H1 (cell line): Measurements from ENCODE around the gene CKB. TPM values are rescaled to one million over a fixed set of nuclear protein-coding genes. Genes with fewer than 3 reads are reported as not detected.

Experiments used
- CTCF ChIA-PET: fragments of 300-600 bp; sonication (Branson Sonifier 250); formaldehyde crosslinking; loops from one replicate; lab custom pipeline; 2021; ENCODE audit not compliant: partially characterized antibody; lab: Charles Lee
- POLR2A ChIA-PET: fragments of 300-600 bp; sonication (Branson Sonifier 250); formaldehyde crosslinking; loops from one replicate; lab custom pipeline; 2021; ENCODE audit warnings: inconsistent platforms; ENCODE audit not compliant: partially characterized antibody; lab: Charles Lee
- DNase-seq, 2 experiments: peaks; one replicate each; pipeline versions ENCODE4 v3.0.0 to v3.0.0-alpha.2; 2010 to 2022; ENCODE audit warnings: low spot score in 2 of 2, low read depth in 1 of 2, mixed read lengths in 1 of 2
- FAIRE-seq: peaks from 2 replicates; lab custom pipeline; 2011; peaks lifted over from hg19 to GRCh38; lab: Jason Lieb, UNC
- H2AFZ ChIP-seq: 2 replicates; pipeline ENCODE4 v1.8.1; 2012; ENCODE audit warnings: low read length, inconsistent platforms
- H2AK5ac ChIP-seq: 2 replicates; pipeline ENCODE4 v1.6.1; 2013; ENCODE audit warnings: low read depth, low read length
- H2BK120ac ChIP-seq: replicated peaks from 2 replicates; pipeline ENCODE3; 2013; ENCODE audit warnings: low read depth, low read length, inconsistent platforms
- H2BK12ac ChIP-seq: 2 replicates; pipeline ENCODE4 v1.6.1; 2013; ENCODE audit warnings: low read depth, low read length
- H2BK15ac ChIP-seq: 2 replicates; pipeline ENCODE4 v1.6.1; 2013; ENCODE audit warnings: low read length
- H2BK20ac ChIP-seq: 2 replicates; pipeline ENCODE4 v1.6.1; 2013; ENCODE audit warnings: low read length
- H2BK5ac ChIP-seq: 2 replicates; pipeline ENCODE4 v1.6.1; 2013; ENCODE audit warnings: low read depth, low read length
- H3K14ac ChIP-seq: 2 replicates; pipeline ENCODE4 v1.6.1; 2013; ENCODE audit warnings: inconsistent platforms; ENCODE audit not compliant: insufficient read length
- H3K18ac ChIP-seq: 2 replicates; pipeline ENCODE4 v1.6.1; 2013; ENCODE audit warnings: low read length; ENCODE audit errors: extremely low read depth
- H3K23ac ChIP-seq: 2 replicates; pipeline ENCODE4 v1.6.1; 2013; ENCODE audit warnings: inconsistent platforms; ENCODE audit not compliant: insufficient read length
- H3K23me2 ChIP-seq: 2 replicates; pipeline ENCODE4 v1.6.1; 2013; ENCODE audit warnings: low read depth, low read length
- H3K27ac ChIP-seq: 2 replicates; pipeline ENCODE4 v1.6.1; 2011; ENCODE audit warnings: low read depth, low read length, inconsistent platforms
- H3K27me3 ChIP-seq, 4 experiments: replicated peaks in 1 of 4; 1 replicate in 1 of 4; 2 replicates in 3 of 4; pipeline versions ENCODE4 v1.6.1 to v1.8.1; 2011 to 2013; ENCODE audit warnings: low read length in 3 of 4, mild to moderate bottlenecking in 3 of 4, inconsistent platforms in 2 of 4, mixed read lengths in 2 of 4, moderate library complexity in 1 of 4; ENCODE audit not compliant: control insufficient read depth in 3 of 4, insufficient read depth in 3 of 4; ENCODE audit errors: extremely low read depth in 1 of 4
- H3K36me3 ChIP-seq, 4 experiments: 2 replicates each; pipeline versions ENCODE4 v1.6.1 to v1.8.1; 2011 to 2013; ENCODE audit warnings: mild to moderate bottlenecking in 4 of 4, low read length in 3 of 4, moderate library complexity in 2 of 4, control low read depth in 1 of 4, inconsistent platforms in 1 of 4; ENCODE audit not compliant: insufficient read depth in 4 of 4, control insufficient read depth in 2 of 4
- H3K4ac ChIP-seq: replicated peaks from 2 replicates; pipeline ENCODE3; 2013; ENCODE audit warnings: low read length, low read depth, mixed read lengths, inconsistent platforms; ENCODE audit not compliant: insufficient read length
- H3K4me1 ChIP-seq, 4 experiments: replicated peaks in 1 of 4; 1 replicate in 1 of 4; 2 replicates in 3 of 4; pipeline versions ENCODE4 v1.6.1 to v1.8.1; 2011 to 2013; ENCODE audit warnings: low read length in 3 of 4, inconsistent platforms in 2 of 4, mixed read lengths in 1 of 4; ENCODE audit not compliant: insufficient read depth in 4 of 4, control insufficient read depth in 3 of 4
- H3K4me2 ChIP-seq, 2 experiments: 2 replicates each; pipeline versions ENCODE4 v1.6.1 to v1.8.1; 2011 to 2013; ENCODE audit warnings: low read depth in 2 of 2, low read length in 2 of 2, control low read depth in 1 of 2, inconsistent platforms in 1 of 2, mild to moderate bottlenecking in 1 of 2; ENCODE audit not compliant: insufficient read depth in 1 of 2
- H3K4me3 ChIP-seq, 4 experiments: fragments of 200-600, 300-600 bp in 1 of 4; sonication (generic), shearing (Covaris generic), sonication (Bioruptor Twin) in 1 of 4; 2 replicates each; pipeline versions ENCODE4 v1.5.1 to v1.8.1; 2011 to 2016; ENCODE audit warnings: low read length in 4 of 4, low read depth in 3 of 4, control low read depth in 2 of 4, inconsistent platforms in 2 of 4, mild to moderate bottlenecking in 2 of 4, mixed read lengths in 1 of 4, moderate library complexity in 1 of 4; ENCODE audit not compliant: insufficient read depth in 2 of 4; ENCODE audit errors: extremely low read depth in 1 of 4
- H3K56ac ChIP-seq: replicated peaks from 2 replicates; pipeline ENCODE3; 2013; ENCODE audit warnings: low read depth, mild to moderate bottlenecking, mixed read lengths, low read length, inconsistent platforms; ENCODE audit not compliant: insufficient read length
- H3K79me1 ChIP-seq: 2 replicates; pipeline ENCODE4 v1.6.1; 2013; ENCODE audit warnings: low read depth, low read length, control low read depth
- H3K79me2 ChIP-seq, 2 experiments: 2 replicates each; pipeline versions ENCODE4 v1.6.1 to v1.8.1; 2012 to 2013; ENCODE audit warnings: low read length in 2 of 2, mild to moderate bottlenecking in 2 of 2, inconsistent platforms in 1 of 2; ENCODE audit not compliant: insufficient read depth in 2 of 2, control insufficient read depth in 1 of 2
- H3K9ac ChIP-seq, 4 experiments: replicated peaks in 1 of 4; 1 replicate in 1 of 4; 2 replicates in 3 of 4; pipeline versions ENCODE4 v1.6.1 to v1.8.1; 2011 to 2013; ENCODE audit warnings: low read depth in 3 of 4, low read length in 3 of 4, control low read depth in 2 of 4, mild to moderate bottlenecking in 2 of 4, moderate library complexity in 2 of 4, inconsistent platforms in 1 of 4; ENCODE audit errors: extremely low read depth in 1 of 4
- H3K9me3 ChIP-seq, 2 experiments: 2 replicates each; pipeline versions ENCODE4 v1.6.1 to v1.8.1; 2012 to 2013; ENCODE audit warnings: mild to moderate bottlenecking in 2 of 2, moderate library complexity in 2 of 2, control low read depth in 1 of 2, inconsistent platforms in 1 of 2, low read depth in 1 of 2, low read length in 1 of 2, mixed read lengths in 1 of 2; ENCODE audit not compliant: insufficient read depth in 2 of 2
- H4K20me1 ChIP-seq, 2 experiments: replicated peaks in 1 of 2; 2 replicates each; pipeline versions ENCODE3 to v1.8.1; 2011 to 2013; ENCODE audit warnings: inconsistent platforms in 2 of 2, low read length in 2 of 2, mild to moderate bottlenecking in 1 of 2; ENCODE audit not compliant: insufficient read depth in 2 of 2, control insufficient read depth in 1 of 2
- H4K5ac ChIP-seq: 2 replicates; pipeline ENCODE4 v1.6.1; 2013; ENCODE audit warnings: low read length, low read depth, mixed read lengths, inconsistent platforms; ENCODE audit not compliant: insufficient read length
- H4K8ac ChIP-seq: 2 replicates; pipeline ENCODE4 v1.8.0; 2013; ENCODE audit warnings: mild to moderate bottlenecking, moderate library complexity, low read length, inconsistent platforms; ENCODE audit not compliant: insufficient read depth; ENCODE audit errors: extremely low read depth
- H4K91ac ChIP-seq: replicated peaks from 2 replicates; pipeline ENCODE3; 2013; ENCODE audit warnings: low read length, mixed read lengths, inconsistent platforms; ENCODE audit not compliant: insufficient read length
- CBX5 ChIP-seq: fragments of 300-800, 300-1000 bp; sonication (generic); IDR thresholded peaks from 2 replicates; pipeline ENCODE4 v1.7.1; 2016; ENCODE audit warnings: antibody characterized with exemption, low read length, low read depth
- CBX8 ChIP-seq: fragments of 300-800, 300-1000 bp; sonication (generic); IDR thresholded peaks from 2 replicates; pipeline ENCODE4 v1.7.1; 2016; ENCODE audit warnings: low read depth, low read length, borderline replicate concordance
- NANOG ChIP-seq: IDR thresholded peaks from 2 replicates; pipeline ENCODE4 v1.6.1; 2011; ENCODE audit warnings: low read length, low read depth, mild to moderate bottlenecking, inconsistent platforms; ENCODE audit not compliant: insufficient read depth, poor library complexity, severe bottlenecking
- NRF1 ChIP-seq: IDR thresholded peaks from 2 replicates; pipeline ENCODE4 v1.6.1; 2011; ENCODE audit warnings: mild to moderate bottlenecking, low read depth, low read length, improper control_type of control experiment
- SP2 ChIP-seq: IDR thresholded peaks from 2 replicates; pipeline ENCODE4 v1.6.1; 2012; ENCODE audit warnings: mild to moderate bottlenecking, low read length, inconsistent platforms
- YY1 ChIP-seq: IDR thresholded peaks from 2 replicates; pipeline ENCODE4 v1.6.1; 2011; ENCODE audit warnings: low read depth, mild to moderate bottlenecking, low read length
- WGBS, 2 experiments: shearing (Covaris generic) in 1 of 2; methylation state at CpG; one replicate each; pipeline versions ENCODE4 v1.1.6 to v1.1.7; 2013 to 2015; ENCODE audit warnings: low lambda C conversion rate in 2 of 2, mixed read lengths in 2 of 2, inconsistent platforms in 1 of 2, low coverage in 1 of 2, missing lambda C conversion rate in 1 of 2; ENCODE audit not compliant: insufficient replicate concordance in 2 of 2, insufficient coverage in 1 of 2, insufficient read length in 1 of 2; ENCODE audit errors: extremely low coverage in 1 of 2, missing lambda C conversion rate in 1 of 2; 5-methylcytosine and 5-hydroxymethylcytosine counted together
- polyA plus RNA-seq, 7 experiments: library from polyadenylated mRNA; depleted of rRNA in 3 of 7; stranded (reverse) in 5 of 7; unstranded in 2 of 7; fragments of >200 nt in 5 of 7; fragments of 200-250 nt in 2 of 7; gene quantifications; 1 replicate in 5 of 7; 2 replicates in 1 of 7; 4 replicates in 1 of 7; pipeline versions ENCODE4 v1.2.1 to v1.2.3, GENCODE V29; 2011 to 2013; ENCODE audit warnings: missing spikeins in 2 of 7, mixed read lengths in 2 of 7
- total RNA-seq: library from RNA; stranded (reverse); fragmentation: NEBNext Ultra II Directional; extraction: Animal tissue kit (Norgen Biotek cat#: 25700); gene quantifications from 2 replicates; pipeline ENCODE4 v1.2.1, GENCODE V29; 2021
- TF ChIP-seq, protein P1 (sequence below): IDR thresholded peaks from 2 replicates; pipeline ENCODE4 v1.6.1; 2011; ENCODE audit warnings: low read length, improper control_type of control experiment
- TF ChIP-seq, protein P2 (sequence below), 3 experiments: IDR thresholded peaks; 1 replicate in 2 of 3; 2 replicates in 1 of 3; pipeline versions ENCODE4 v1.5.1 to v1.6.1; 2011; ENCODE audit warnings: low read length in 3 of 3, mild to moderate bottlenecking in 3 of 3, inconsistent platforms in 2 of 3, low read depth in 1 of 3, moderate library complexity in 1 of 3; ENCODE audit not compliant: insufficient read depth in 1 of 3; ENCODE audit errors: control extremely low read depth in 1 of 3

Gene CKB
- total and polyA plus RNA-seq, 2 of the 8 experiments (the other 6 are each of a cell fraction or from before 2014, with no cell fraction given), result 538 to 950 TPM

DNA sequence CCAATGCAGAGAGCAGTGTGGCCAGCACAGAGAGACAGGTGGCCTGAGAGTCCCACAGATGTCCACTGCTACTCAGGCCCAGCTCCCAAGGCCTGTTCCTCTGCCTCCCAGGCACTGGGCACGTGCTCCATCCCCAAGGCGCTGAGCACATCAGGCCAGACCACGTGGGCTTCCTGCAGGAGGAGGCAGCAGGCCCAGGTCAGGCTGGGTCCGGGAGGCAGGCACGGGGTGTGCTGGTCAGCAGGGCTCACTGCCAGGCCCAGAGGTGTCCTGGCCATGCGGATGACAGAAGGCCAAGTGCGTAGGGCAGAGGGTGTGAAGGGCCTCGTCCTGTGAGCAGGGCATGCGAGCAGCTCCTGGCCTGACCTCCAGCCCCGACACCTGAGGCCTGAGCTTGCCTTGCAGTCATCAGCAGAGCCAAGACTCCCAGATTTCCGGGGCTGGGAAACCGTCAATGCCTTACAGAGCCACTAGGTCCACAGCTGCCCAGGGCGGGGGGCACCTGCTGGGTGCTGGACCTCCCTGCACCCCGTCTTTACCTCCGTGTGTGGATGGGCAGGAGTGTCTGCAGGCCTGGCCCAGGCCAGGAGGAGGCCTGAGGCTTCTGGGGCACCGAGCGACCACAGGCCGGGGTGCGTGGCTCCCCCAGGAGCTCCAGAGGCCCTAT lies 21.2 kb upstream of the CKB start:
- H3K56ac ChIP-seq, result no peak overlapping the region
- no peaks in the 10 kb centered on the region; a peak in 2 of 7 replicates for H3K27me3 ChIP-seq
- H3K79me2 ChIP-seq, result no peaks in the 10 kb centered on the region
- H3K4me3 ChIP-seq, result no peak overlapping the region
- no peaks in the 10 kb centered on the region for H3K79me1 ChIP-seq
- peak in 1 of 2 experiments; percentile 56 for DNase-seq
- 85% methylated on average over 15 of the region's 19 CpGs; no CpG with 5 or more reads in 1 of the 2 experiments for WGBS, 2 experiments
- H4K5ac ChIP-seq, result peak overlapping the region; percentile 80
- H3K18ac ChIP-seq, result peak overlapping the region; percentile 86
- H2BK20ac ChIP-seq, result peak overlapping the region; percentile 100
- H3K4me1 ChIP-seq, result peaks cover 0 to 34% (median 29%) of the 10 kb centered on the region in 4 experiments; a peak in 6 of 7 replicates
- H2BK15ac ChIP-seq, result peak overlapping the region; percentile 98; the same call in 1 of the 2 replicates
- no peak overlapping the region for H3K14ac ChIP-seq
- H4K8ac ChIP-seq, result peak overlapping the region; percentile 93
- no peak overlapping the region for H3K23ac ChIP-seq
- H2BK5ac ChIP-seq, result peak overlapping the region; percentile 99
- peaks cover 0 to 4% of the 10 kb centered on the region in 2 experiments for H4K20me1 ChIP-seq
- H2AFZ ChIP-seq, result no peak overlapping the region
- peak overlapping the region; percentile 100 for H4K91ac ChIP-seq
- POLR2A ChIA-PET, result interaction anchor here (0.6 to 29.8 kb wide), 6 partner anchors 9 to 227 kb away, joined by 3 to 844 read pairs (median 20); partner anchors contain the start of genes BAG5, CKB, COA8 and TRMT61A
- H3K27ac ChIP-seq, result peak overlapping the region; percentile 94; the same call in 1 of the 2 replicates
- H3K4ac ChIP-seq, result peak overlapping the region; percentile 99
- no peaks in the 10 kb centered on the region for H3K23me2 ChIP-seq
- FAIRE-seq, result no peak
- peak overlapping the region; percentile 97 for H2BK120ac ChIP-seq
- H3K9ac ChIP-seq, result peak overlapping the region in 2 of 4 experiments; percentile 18 to 20; a peak in 2 of 7 replicates
- CTCF ChIA-PET, result interaction anchor here (1.3 to 28.8 kb wide), 4 partner anchors 12 to 151 kb away, joined by 4 to 921 read pairs (median 132); partner anchors contain the start of genes CKB and TRMT61A
- peak overlapping the region; percentile 91; the same call in 1 of the 2 replicates for H2AK5ac ChIP-seq
- H2BK12ac ChIP-seq, result peak overlapping the region; percentile 100; the same call in 1 of the 2 replicates
- H3K9me3 ChIP-seq, result no peaks in the 10 kb centered on the region
- no peaks in the 10 kb centered on the region for H3K36me3 ChIP-seq
- no peak overlapping the region for H3K4me2 ChIP-seq
- TF ChIP-seq CBX8 (no peak), NRF1 (no peak), CBX5 (no peak), NANOG (no peak), SP2 (no peak), YY1 (no peak)
- TF ChIP-seq, protein P1, sequence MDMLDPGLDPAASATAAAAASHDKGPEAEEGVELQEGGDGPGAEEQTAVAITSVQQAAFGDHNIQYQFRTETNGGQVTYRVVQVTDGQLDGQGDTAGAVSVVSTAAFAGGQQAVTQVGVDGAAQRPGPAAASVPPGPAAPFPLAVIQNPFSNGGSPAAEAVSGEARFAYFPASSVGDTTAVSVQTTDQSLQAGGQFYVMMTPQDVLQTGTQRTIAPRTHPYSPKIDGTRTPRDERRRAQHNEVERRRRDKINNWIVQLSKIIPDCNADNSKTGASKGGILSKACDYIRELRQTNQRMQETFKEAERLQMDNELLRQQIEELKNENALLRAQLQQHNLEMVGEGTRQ, result no peak
- TF ChIP-seq, protein P2, sequence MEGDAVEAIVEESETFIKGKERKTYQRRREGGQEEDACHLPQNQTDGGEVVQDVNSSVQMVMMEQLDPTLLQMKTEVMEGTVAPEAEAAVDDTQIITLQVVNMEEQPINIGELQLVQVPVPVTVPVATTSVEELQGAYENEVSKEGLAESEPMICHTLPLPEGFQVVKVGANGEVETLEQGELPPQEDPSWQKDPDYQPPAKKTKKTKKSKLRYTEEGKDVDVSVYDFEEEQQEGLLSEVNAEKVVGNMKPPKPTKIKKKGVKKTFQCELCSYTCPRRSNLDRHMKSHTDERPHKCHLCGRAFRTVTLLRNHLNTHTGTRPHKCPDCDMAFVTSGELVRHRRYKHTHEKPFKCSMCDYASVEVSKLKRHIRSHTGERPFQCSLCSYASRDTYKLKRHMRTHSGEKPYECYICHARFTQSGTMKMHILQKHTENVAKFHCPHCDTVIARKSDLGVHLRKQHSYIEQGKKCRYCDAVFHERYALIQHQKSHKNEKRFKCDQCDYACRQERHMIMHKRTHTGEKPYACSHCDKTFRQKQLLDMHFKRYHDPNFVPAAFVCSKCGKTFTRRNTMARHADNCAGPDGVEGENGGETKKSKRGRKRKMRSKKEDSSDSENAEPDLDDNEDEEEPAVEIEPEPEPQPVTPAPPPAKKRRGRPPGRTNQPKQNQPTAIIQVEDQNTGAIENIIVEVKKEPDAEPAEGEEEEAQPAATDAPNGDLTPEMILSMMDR (IDR thresholded peaks at IDR 0.05; ENCODE audit: control extremely low read depth in 1 of 3, insufficient read depth in 1 of 3, low read depth in 1 of 3, low read length in 3 of 3), result no peak
